HFF-Myc (cell line): Measurements from ENCODE around the gene NCK2.

ENCODE experiments used
- DNase-seq: peaks from one replicate; pipeline ENCODE4 v3.0.0-alpha.2; 2011; ENCODE audit warnings: low read depth; ENCODE audit errors: extremely low read depth
- H3K4me3 ChIP-seq: replicated peaks from 2 replicates; pipeline ENCODE4 v1.5.1; 2011; ENCODE audit warnings: low read depth, mild to moderate bottlenecking, control low read depth, low read length
- CTCF ChIP-seq: IDR thresholded peaks from 2 replicates; pipeline ENCODE4 v1.5.1; 2012; ENCODE audit warnings: mild to moderate bottlenecking, low read depth, low read length, control low read depth; ENCODE audit errors: missing control alignments

Gene NCK2

GRCh38 chr2:105915005-105915558 lies 170.4 kb downstream of the NCK2 start:
- DNase-seq: no peak
- H3K4me3 ChIP-seq: no peak overlapping the region

GRCh38 chr2:105917226-105917625 lies 172.5 kb downstream of the NCK2 start:
- DNase-seq: no peak
- no peak overlapping the region for H3K4me3 ChIP-seq

More at GRCh38 chr2:105915005-105915558, 170.4 kb downstream of the NCK2 start:
- no peak for TF ChIP-seq CTCF

GRCh38 chr2:105917688-105918087 lies 173.0 kb downstream of the NCK2 start:
- no peak for TF ChIP-seq CTCF
- DNase-seq: no peak
- no peak overlapping the region for H3K4me3 ChIP-seq

More at GRCh38 chr2:105917226-105917625, 172.5 kb downstream of the NCK2 start:
- no peak for TF ChIP-seq CTCF

GRCh38 chr2:105919191-105919811 lies 174.6 kb downstream of the NCK2 start:
- TF ChIP-seq CTCF: no peak
- DNase-seq: no peak

GRCh38 chr2:105919826-105920225 lies 175.1 kb downstream of the NCK2 start:
- DNase-seq: peak; percentile 11
- no peak overlapping the region for H3K4me3 ChIP-seq
- TF ChIP-seq CTCF: peak; percentile 67

More at GRCh38 chr2:105919191-105919811, 174.6 kb downstream of the NCK2 start:
- no peak overlapping the region for H3K4me3 ChIP-seq

- TF ChIP-seq CTCF: no peak
- DNase-seq: no peak
Measured at GRCh38 chr2:105924271-105924670, 179.6 kb downstream of the NCK2 start.

GRCh38 chr2:105924932-105925331 lies 180.2 kb downstream of the NCK2 start:
- DNase-seq: no peak
- H3K4me3 ChIP-seq: no peak overlapping the region
- TF ChIP-seq CTCF: no peak

More at GRCh38 chr2:105924271-105924670, 179.6 kb downstream of the NCK2 start:
- no peak overlapping the region for H3K4me3 ChIP-seq
